Measurements from ENCODE around the gene CACNA1C. TPM values are rescaled to one million over a fixed set of nuclear protein-coding genes. Genes with fewer than 3 reads are reported as not detected.

Gene CACNA1C
- total RNA-seq, 1 donor from 2014 or later, result 7.3 TPM

DNA sequence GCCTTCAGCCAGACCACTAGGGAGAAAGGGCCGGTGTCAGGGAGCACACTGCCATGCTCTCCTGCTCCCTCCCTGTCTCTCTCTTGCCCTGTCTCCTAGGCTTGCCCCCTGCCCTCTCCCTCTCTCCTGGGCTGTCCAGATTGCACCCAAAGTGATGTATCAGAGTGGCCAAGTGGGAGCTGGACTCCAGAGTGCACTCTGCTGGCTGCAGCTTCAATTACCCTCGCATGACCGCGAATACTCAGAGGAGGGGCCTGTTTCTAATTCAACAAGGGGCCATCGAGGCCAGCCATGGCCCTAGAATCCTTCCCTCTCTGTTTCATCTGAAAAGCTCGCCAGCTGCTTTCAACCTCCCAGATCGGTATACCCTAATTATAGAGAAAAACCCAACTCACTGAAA is 535.6 kb downstream of the CACNA1C start:
- Histone ChIP-seq H3K9ac (ENCODE audit: low read depth in 1 of 3, low read length in 3 of 3) (no peak overlapping the region), H3K4me3 (ENCODE audit: low read length in 3 of 3) (no peak overlapping the region), H3K36me3 (ENCODE audit: control insufficient read depth in 3 of 3, insufficient read depth in 3 of 3, low read length in 3 of 3) (peaks cover 0 to 2% (median 0%) of the 10 kb centered on the region in 3 donors)

DNA sequence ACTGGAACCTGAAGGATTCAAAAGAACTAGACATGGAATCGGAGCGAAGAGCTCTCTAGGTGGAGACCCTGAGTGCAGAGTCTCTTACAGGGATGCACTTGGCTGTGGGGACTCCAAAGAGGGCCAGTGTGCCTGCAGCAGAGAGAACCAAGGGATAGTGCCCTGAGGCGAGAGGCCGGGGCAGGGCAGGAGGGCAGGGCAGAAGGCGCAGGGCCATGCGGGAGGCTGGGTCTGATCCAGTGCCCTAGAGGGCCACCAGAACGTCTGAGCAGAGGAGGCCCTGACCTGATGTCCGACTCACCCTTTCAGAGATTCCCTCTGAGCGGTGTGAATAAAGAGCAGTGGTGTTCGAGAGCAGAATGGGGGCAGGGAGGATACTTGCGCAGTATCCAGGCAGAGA is 536.6 kb downstream of the CACNA1C start:
- no peak overlapping the region for H3K9ac ChIP-seq (ENCODE audit: low read depth in 1 of 3, low read length in 3 of 3)
- H3K27ac ChIP-seq (ENCODE audit: low read depth, low read length), result no peak overlapping the region
- H3K9me3 ChIP-seq (ENCODE audit: control insufficient read depth in 3 of 3, low read length in 3 of 3), result peaks cover 0 to 3% (median 0%) of the 10 kb centered on the region in 3 donors
- H3K36me3 ChIP-seq (ENCODE audit: control insufficient read depth in 3 of 3, insufficient read depth in 3 of 3, low read length in 3 of 3), result peaks cover 0 to 2% (median 0%) of the 10 kb centered on the region in 3 donors
- H3K4me3 ChIP-seq (ENCODE audit: low read length in 3 of 3), result no peak overlapping the region
- H3K4me1 ChIP-seq (ENCODE audit: control insufficient read depth in 3 of 3, insufficient read depth in 3 of 3, low read length in 3 of 3), result no peaks in the 10 kb centered on the region
- peaks cover 13 to 35% (median 22%) of the 10 kb centered on the region in 3 donors for H3K27me3 ChIP-seq (ENCODE audit: control insufficient read depth in 3 of 3, insufficient read depth in 3 of 3, low read length in 3 of 3)

More for the DNA sequence above, 535.6 kb downstream of the CACNA1C start:
- Histone ChIP-seq H3K27me3 (ENCODE audit: control insufficient read depth in 3 of 3, insufficient read depth in 3 of 3, low read length in 3 of 3) (peaks cover 13 to 43% (median 29%) of the 10 kb centered on the region in 3 donors), H3K4me1 (ENCODE audit: control insufficient read depth in 3 of 3, insufficient read depth in 3 of 3, low read length in 3 of 3) (peaks cover 0 to 1% (median 0%) of the 10 kb centered on the region in 3 donors), H3K9me3 (ENCODE audit: control insufficient read depth in 3 of 3, low read length in 3 of 3) (no peaks in the 10 kb centered on the region), H3K27ac (ENCODE audit: low read depth, low read length) (no peak overlapping the region)

DNA sequence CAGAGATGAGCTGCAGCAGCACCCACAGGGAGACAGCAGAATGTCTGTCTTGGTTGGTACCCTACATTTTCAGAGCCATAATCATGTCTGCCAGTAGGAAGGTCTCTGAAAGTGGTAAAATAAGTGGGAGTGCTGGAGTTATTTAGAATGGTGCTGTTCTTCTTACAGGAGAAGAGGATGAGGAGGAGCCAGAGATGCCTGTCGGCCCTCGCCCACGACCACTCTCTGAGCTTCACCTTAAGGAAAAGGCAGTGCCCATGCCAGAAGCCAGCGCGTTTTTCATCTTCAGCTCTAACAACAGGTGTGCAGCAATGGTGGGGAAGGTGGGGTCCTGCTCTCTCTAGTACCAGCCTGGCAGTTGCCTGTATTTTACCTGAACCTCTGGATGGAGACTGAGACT is 540.3 kb downstream of the CACNA1C start:
- Histone ChIP-seq H3K27ac (ENCODE audit: low read depth, low read length) (no peak overlapping the region), H3K4me1 (ENCODE audit: control insufficient read depth in 3 of 3, insufficient read depth in 3 of 3, low read length in 3 of 3) (no peaks in the 10 kb centered on the region), H3K9ac (ENCODE audit: low read depth in 1 of 3, low read length in 3 of 3) (no peak overlapping the region), H3K36me3 (ENCODE audit: control insufficient read depth in 3 of 3, insufficient read depth in 3 of 3, low read length in 3 of 3) (peaks cover 0 to 6% (median 0%) of the 10 kb centered on the region in 3 donors), H3K27me3 (ENCODE audit: control insufficient read depth in 3 of 3, insufficient read depth in 3 of 3, low read length in 3 of 3) (peaks cover 4 to 17% (median 11%) of the 10 kb centered on the region in 3 donors), H3K4me3 (ENCODE audit: low read length in 3 of 3) (no peak overlapping the region), H3K9me3 (ENCODE audit: control insufficient read depth in 3 of 3, low read length in 3 of 3) (peaks cover 0 to 5% (median 0%) of the 10 kb centered on the region in 3 donors)

DNA sequence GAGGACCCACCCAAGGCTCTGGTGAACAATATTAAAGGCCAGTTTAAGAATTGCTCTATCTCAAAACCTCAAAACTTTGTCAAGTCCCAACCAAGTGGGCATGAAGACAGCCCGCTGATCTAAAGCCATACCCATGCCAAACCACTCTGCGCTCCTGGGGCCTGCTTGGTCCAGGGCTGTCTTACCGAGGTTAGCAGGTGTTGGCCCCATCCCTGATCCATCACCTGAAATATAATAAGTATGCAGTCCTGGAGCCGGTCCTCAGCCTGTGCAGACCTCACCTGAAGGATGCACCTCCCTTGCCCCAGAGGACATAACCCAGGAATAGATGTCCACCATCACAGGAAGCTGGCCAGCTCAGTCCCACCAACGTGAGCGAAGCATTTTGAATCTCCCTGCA is 543.7 kb downstream of the CACNA1C start:
- H3K27ac ChIP-seq (ENCODE audit: low read depth, low read length), result no peak overlapping the region
- H3K36me3 ChIP-seq (ENCODE audit: control insufficient read depth in 3 of 3, insufficient read depth in 3 of 3, low read length in 3 of 3), result peaks cover 0 to 6% (median 0%) of the 10 kb centered on the region in 3 donors
- H3K9me3 ChIP-seq (ENCODE audit: control insufficient read depth in 3 of 3, low read length in 3 of 3), result peaks cover 0 to 5% (median 0%) of the 10 kb centered on the region in 3 donors
- no peak overlapping the region for H3K4me3 ChIP-seq (ENCODE audit: low read length in 3 of 3)
- no peak overlapping the region for H3K9ac ChIP-seq (ENCODE audit: low read depth in 1 of 3, low read length in 3 of 3)
- no peaks in the 10 kb centered on the region for H3K4me1 ChIP-seq (ENCODE audit: control insufficient read depth in 3 of 3, insufficient read depth in 3 of 3, low read length in 3 of 3)
- H3K27me3 ChIP-seq (ENCODE audit: control insufficient read depth in 3 of 3, insufficient read depth in 3 of 3, low read length in 3 of 3), result peaks cover 3 to 8% (median 5%) of the 10 kb centered on the region in 3 donors

DNA sequence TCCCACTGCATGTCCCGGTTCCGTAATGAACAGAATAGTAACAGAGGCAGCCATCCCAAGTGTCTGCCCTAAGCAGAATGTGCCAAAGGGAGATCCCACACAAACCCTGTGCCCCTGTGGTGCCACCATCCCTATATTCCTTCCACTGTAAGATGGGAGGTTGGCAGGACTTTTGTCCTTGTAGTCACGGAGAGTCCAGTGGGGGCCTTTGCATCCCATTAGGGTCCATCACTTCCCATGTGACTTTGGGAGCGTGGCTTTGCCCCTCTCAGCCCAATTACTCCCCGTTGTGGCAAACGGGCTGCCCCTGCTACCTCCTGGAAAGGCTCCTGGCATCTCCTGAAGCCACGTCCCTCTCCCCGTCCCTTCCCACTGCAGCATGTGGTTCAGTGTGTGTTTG is 552.5 kb downstream of the CACNA1C start:
- Histone ChIP-seq H3K9me3 (ENCODE audit: control insufficient read depth in 3 of 3, low read length in 3 of 3) (no peaks in the 10 kb centered on the region), H3K27ac (ENCODE audit: low read depth, low read length) (no peak overlapping the region), H3K27me3 (ENCODE audit: control insufficient read depth in 3 of 3, insufficient read depth in 3 of 3, low read length in 3 of 3) (peaks cover 0 to 10% (median 9%) of the 10 kb centered on the region in 3 donors), H3K9ac (ENCODE audit: low read depth in 1 of 3, low read length in 3 of 3) (no peak overlapping the region), H3K4me1 (ENCODE audit: control insufficient read depth in 3 of 3, insufficient read depth in 3 of 3, low read length in 3 of 3) (no peaks in the 10 kb centered on the region), H3K36me3 (ENCODE audit: control insufficient read depth in 3 of 3, insufficient read depth in 3 of 3, low read length in 3 of 3) (peaks cover 0 to 9% (median 4%) of the 10 kb centered on the region in 3 donors), H3K4me3 (ENCODE audit: low read length in 3 of 3) (no peak overlapping the region)

DNA sequence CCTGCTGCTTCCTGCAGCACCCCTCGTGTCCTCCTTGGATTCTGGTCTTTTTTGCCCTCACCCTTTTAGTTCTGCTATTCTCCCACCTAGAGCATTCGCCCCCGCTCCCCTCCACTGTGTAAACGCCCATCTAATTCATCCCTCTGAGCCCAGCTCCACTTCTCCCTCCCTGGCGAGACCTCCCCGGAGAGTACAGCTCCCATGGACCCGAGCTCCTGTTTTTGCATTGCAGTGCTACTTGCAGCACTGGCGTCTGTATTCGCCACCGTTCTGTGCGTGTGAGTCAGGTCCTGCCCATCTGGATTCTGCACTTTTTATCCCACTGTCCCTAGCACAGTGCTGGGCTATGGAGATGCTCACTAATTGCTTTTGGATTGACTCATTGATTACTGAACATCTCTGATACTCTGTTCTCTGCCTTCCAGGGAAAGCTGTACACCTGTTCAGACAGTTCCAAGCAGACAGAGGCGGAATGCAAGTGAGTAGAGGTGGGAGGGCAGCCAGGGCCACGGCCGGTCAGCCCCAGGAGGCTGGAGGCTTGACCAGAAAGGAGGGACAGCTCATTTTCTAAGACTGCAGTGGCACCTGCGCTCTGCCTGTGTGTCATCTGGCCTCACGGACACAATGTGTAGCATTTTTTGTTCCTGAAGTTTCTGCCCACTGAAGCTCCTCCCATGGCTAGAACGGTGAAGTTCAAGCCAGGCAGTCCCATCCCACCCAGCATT is 553.6 kb downstream of the CACNA1C start:
- Histone ChIP-seq H3K36me3 (ENCODE audit: control insufficient read depth in 3 of 3, insufficient read depth in 3 of 3, low read length in 3 of 3) (peaks cover 0 to 9% (median 4%) of the 10 kb centered on the region in 3 donors), H3K9ac (ENCODE audit: low read depth in 1 of 3, low read length in 3 of 3) (no peak overlapping the region), H3K9me3 (ENCODE audit: control insufficient read depth in 3 of 3, low read length in 3 of 3) (no peaks in the 10 kb centered on the region), H3K27ac (ENCODE audit: low read depth, low read length) (no peak overlapping the region), H3K4me1 (ENCODE audit: control insufficient read depth in 3 of 3, insufficient read depth in 3 of 3, low read length in 3 of 3) (no peaks in the 10 kb centered on the region), H3K27me3 (ENCODE audit: control insufficient read depth in 3 of 3, insufficient read depth in 3 of 3, low read length in 3 of 3) (peaks cover 0 to 14% (median 13%) of the 10 kb centered on the region in 3 donors), H3K4me3 (ENCODE audit: low read length in 3 of 3) (no peak overlapping the region)

DNA sequence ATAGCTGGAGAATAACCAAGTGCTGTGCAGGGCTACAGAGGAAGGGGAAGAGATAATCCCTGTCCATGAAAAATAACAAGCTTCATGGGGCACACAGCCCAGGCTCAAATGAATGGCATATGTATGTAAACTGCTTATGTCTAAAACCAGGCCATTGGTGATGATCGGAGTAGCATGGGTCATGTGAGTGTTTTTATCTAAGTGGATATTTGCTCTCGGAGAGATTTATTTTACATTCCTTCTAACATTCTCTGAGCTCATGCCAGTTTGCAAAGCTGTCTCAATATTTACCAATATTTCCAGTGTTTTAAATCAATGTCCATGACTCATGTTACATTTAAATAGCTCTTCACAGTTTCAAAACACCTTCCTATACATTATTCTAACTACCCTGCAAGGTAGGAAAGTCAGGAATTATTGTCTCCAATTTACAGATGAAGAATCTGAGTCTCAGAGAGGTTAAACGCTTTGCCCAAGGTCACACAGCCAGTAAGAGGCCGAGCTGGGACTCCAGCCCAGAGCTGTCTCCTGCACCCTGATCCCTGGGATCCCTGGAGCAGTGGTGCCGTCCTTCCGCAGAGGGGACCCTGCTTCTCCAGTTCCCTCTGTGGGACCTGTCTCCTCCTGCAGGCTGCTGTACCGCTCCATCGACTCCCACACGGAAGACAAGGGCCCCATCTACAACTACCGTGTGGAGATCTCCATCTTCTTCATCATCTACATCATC is 555.3 kb downstream of the CACNA1C start:
- H3K9me3 ChIP-seq (ENCODE audit: control insufficient read depth in 3 of 3, low read length in 3 of 3), result no peaks in the 10 kb centered on the region
- H3K4me1 ChIP-seq (ENCODE audit: control insufficient read depth in 3 of 3, insufficient read depth in 3 of 3, low read length in 3 of 3), result no peaks in the 10 kb centered on the region
- peaks cover 0 to 13% (median 12%) of the 10 kb centered on the region in 3 donors for H3K27me3 ChIP-seq (ENCODE audit: control insufficient read depth in 3 of 3, insufficient read depth in 3 of 3, low read length in 3 of 3)
- H3K4me3 ChIP-seq (ENCODE audit: low read length in 3 of 3), result no peak overlapping the region
- H3K36me3 ChIP-seq (ENCODE audit: control insufficient read depth in 3 of 3, insufficient read depth in 3 of 3, low read length in 3 of 3), result peaks cover 0 to 9% (median 4%) of the 10 kb centered on the region in 3 donors
- no peak overlapping the region for H3K27ac ChIP-seq (ENCODE audit: low read depth, low read length)
- no peak overlapping the region for H3K9ac ChIP-seq (ENCODE audit: low read depth in 1 of 3, low read length in 3 of 3)

DNA sequence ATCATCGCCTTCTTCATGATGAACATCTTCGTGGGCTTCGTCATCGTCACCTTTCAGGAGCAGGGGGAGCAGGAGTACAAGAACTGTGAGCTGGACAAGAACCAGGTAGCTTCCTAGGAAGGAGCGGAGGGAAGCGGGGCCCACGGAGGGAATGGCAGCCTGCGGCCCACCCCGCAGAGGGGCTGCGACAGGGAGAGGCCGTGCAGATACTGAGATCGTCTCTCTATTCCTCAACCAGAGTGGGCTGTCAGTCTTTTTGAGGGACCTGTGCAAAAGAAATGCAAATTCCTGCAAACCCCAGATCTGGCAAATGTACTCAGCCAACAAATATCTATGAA is 555.8 kb downstream of the CACNA1C start:
- Histone ChIP-seq H3K27ac (ENCODE audit: low read depth, low read length) (no peak overlapping the region), H3K27me3 (ENCODE audit: control insufficient read depth in 3 of 3, insufficient read depth in 3 of 3, low read length in 3 of 3) (peaks cover 0 to 16% (median 13%) of the 10 kb centered on the region in 3 donors), H3K4me1 (ENCODE audit: control insufficient read depth in 3 of 3, insufficient read depth in 3 of 3, low read length in 3 of 3) (peaks cover 0 to 3% (median 0%) of the 10 kb centered on the region in 3 donors), H3K4me3 (ENCODE audit: low read length in 3 of 3) (no peak overlapping the region), H3K9ac (ENCODE audit: low read depth in 1 of 3, low read length in 3 of 3) (no peak overlapping the region), H3K9me3 (ENCODE audit: control insufficient read depth in 3 of 3, low read length in 3 of 3) (no peaks in the 10 kb centered on the region), H3K36me3 (ENCODE audit: control insufficient read depth in 3 of 3, insufficient read depth in 3 of 3, low read length in 3 of 3) (peaks cover 0 to 9% (median 4%) of the 10 kb centered on the region in 3 donors)

DNA sequence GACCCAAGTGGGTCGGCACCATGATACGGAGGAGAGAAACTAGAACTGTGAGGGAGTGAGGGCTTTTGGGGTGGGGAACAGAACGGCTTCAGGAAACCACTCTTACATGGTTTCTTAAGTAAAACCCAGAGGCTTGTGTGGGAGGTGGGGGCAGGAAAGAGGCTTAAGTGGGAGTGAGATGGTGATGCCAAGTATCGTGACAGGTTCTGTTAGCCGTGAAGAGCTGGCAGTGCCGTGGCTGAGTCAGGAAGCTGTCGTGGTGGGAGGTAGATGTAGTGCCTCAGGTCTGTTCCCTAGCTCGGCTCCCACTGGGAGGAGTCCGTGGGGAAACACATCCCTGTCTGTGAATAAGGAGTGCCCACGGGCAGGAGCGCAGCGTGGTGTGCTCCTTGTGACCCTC is 556.2 kb downstream of the CACNA1C start:
- Histone ChIP-seq H3K9me3 (ENCODE audit: control insufficient read depth in 3 of 3, low read length in 3 of 3) (no peaks in the 10 kb centered on the region), H3K36me3 (ENCODE audit: control insufficient read depth in 3 of 3, insufficient read depth in 3 of 3, low read length in 3 of 3) (peaks cover 0 to 9% (median 4%) of the 10 kb centered on the region in 3 donors), H3K4me3 (ENCODE audit: low read length in 3 of 3) (no peak overlapping the region), H3K27me3 (ENCODE audit: control insufficient read depth in 3 of 3, insufficient read depth in 3 of 3, low read length in 3 of 3) (peaks cover 2 to 20% (median 13%) of the 10 kb centered on the region in 3 donors), H3K27ac (ENCODE audit: low read depth, low read length) (no peak overlapping the region), H3K4me1 (ENCODE audit: control insufficient read depth in 3 of 3, insufficient read depth in 3 of 3, low read length in 3 of 3) (peaks cover 0 to 8% (median 0%) of the 10 kb centered on the region in 3 donors), H3K9ac (ENCODE audit: low read depth in 1 of 3, low read length in 3 of 3) (no peak overlapping the region)

DNA sequence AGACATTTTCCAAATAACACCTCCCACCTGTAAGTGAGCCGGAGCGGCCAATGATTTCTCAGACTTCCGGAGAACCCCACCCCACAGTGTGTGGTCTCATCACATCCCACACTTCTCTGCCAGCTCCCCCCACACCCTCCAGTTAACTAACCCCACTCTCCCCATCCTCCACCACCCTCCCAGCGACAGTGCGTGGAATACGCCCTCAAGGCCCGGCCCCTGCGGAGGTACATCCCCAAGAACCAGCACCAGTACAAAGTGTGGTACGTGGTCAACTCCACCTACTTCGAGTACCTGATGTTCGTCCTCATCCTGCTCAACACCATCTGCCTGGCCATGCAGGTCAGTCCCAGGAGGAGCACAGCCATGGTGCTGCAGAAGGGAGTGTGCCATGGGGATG is 557.6 kb downstream of the CACNA1C start:
- no peak overlapping the region for H3K9ac ChIP-seq (ENCODE audit: low read depth in 1 of 3, low read length in 3 of 3)

More for the DNA sequence above, 557.6 kb downstream of the CACNA1C start:
- Histone ChIP-seq H3K4me1 (ENCODE audit: control insufficient read depth in 3 of 3, insufficient read depth in 3 of 3, low read length in 3 of 3) (peaks cover 0 to 8% (median 3%) of the 10 kb centered on the region in 3 donors), H3K4me3 (ENCODE audit: low read length in 3 of 3) (no peak overlapping the region), H3K9me3 (ENCODE audit: control insufficient read depth in 3 of 3, low read length in 3 of 3) (no peaks in the 10 kb centered on the region), H3K36me3 (ENCODE audit: control insufficient read depth in 3 of 3, insufficient read depth in 3 of 3, low read length in 3 of 3) (peaks cover 0 to 9% (median 4%) of the 10 kb centered on the region in 3 donors), H3K27me3 (ENCODE audit: control insufficient read depth in 3 of 3, insufficient read depth in 3 of 3, low read length in 3 of 3) (peaks cover 5 to 21% (median 13%) of the 10 kb centered on the region in 3 donors), H3K27ac (ENCODE audit: low read depth, low read length) (no peak overlapping the region)

All from skeletal muscle tissue (tissue), 4 donors.